ENCODE data around the gene AFG1L.
"Not testable (repeated sequence)": the region's sequence is repeated elsewhere in the genome, so short reads cannot be mapped to it uniquely, and the experiment has no call there.

AFG1L gene

GRCh38 chr6:108380876-108381275 lies 86.0 kb downstream of the AFG1L start:
- H3K4me3 ChIP-seq (ENCODE audit: low read depth in 1 of 2, low read length in 1 of 2) = no peak overlapping the region
- no peaks in the 10 kb centered on the region for H3K4me1 ChIP-seq (ENCODE audit: control insufficient read depth in 1 of 2, insufficient read depth in 1 of 2, low read depth in 1 of 2, low read length in 1 of 2)
- no peaks in the 10 kb centered on the region for H3K9me3 ChIP-seq
- no peaks in the 10 kb centered on the region for H3K36me3 ChIP-seq
- no peak for TF ChIP-seq CTCF (IDR thresholded peaks at IDR 0.05)
- no peak overlapping the region for H3K27ac ChIP-seq
- no peaks in the 10 kb centered on the region for H3K27me3 ChIP-seq

- H3K27ac ChIP-seq = no peak overlapping the region
- no peaks in the 10 kb centered on the region for H3K36me3 ChIP-seq
- H3K4me3 ChIP-seq (ENCODE audit: low read depth in 1 of 2, low read length in 1 of 2) = no peak overlapping the region
- no peaks in the 10 kb centered on the region for H3K4me1 ChIP-seq (ENCODE audit: control insufficient read depth in 1 of 2, insufficient read depth in 1 of 2, low read depth in 1 of 2, low read length in 1 of 2)
- no peaks in the 10 kb centered on the region for H3K27me3 ChIP-seq
- H3K9me3 ChIP-seq = no peaks in the 10 kb centered on the region
- no peak for TF ChIP-seq CTCF (IDR thresholded peaks at IDR 0.05)
These were observed 89.1 kb downstream of the AFG1L start for GRCh38 chr6:108383981-108384380.

GRCh38 chr6:108389190-108389589 lies 94.3 kb downstream of the AFG1L start:
- not testable (repeated sequence) for H3K27me3 ChIP-seq, H3K27ac ChIP-seq

GRCh38 chr6:108395297-108395696 lies 100.4 kb downstream of the AFG1L start:
- no peak for TF ChIP-seq CTCF (IDR thresholded peaks at IDR 0.05)
- H3K9me3 ChIP-seq = no peaks in the 10 kb centered on the region
- H3K4me1 ChIP-seq (ENCODE audit: control insufficient read depth in 1 of 2, insufficient read depth in 1 of 2, low read depth in 1 of 2, low read length in 1 of 2) = no peaks in the 10 kb centered on the region
- H3K36me3 ChIP-seq = no peaks in the 10 kb centered on the region
- H3K27ac ChIP-seq = no peak overlapping the region
- H3K4me3 ChIP-seq (ENCODE audit: low read depth in 1 of 2, low read length in 1 of 2) = no peak overlapping the region
- no peaks in the 10 kb centered on the region for H3K27me3 ChIP-seq

More at GRCh38 chr6:108389190-108389589, 94.3 kb downstream of the AFG1L start:
- H3K36me3 ChIP-seq; H3K4me3 ChIP-seq (ENCODE audit: low read depth in 1 of 2, low read length in 1 of 2); H3K9me3 ChIP-seq; H3K4me1 ChIP-seq (ENCODE audit: control insufficient read depth in 1 of 2, insufficient read depth in 1 of 2, low read depth in 1 of 2, low read length in 1 of 2): not testable (repeated sequence)

- no peak for TF ChIP-seq CTCF (IDR thresholded peaks at IDR 0.05)
- H3K27ac ChIP-seq = no peak overlapping the region
These were observed 108.4 kb downstream of the AFG1L start for GRCh38 chr6:108403236-108403635.

GRCh38 chr6:108406943-108407342 lies 112.1 kb downstream of the AFG1L start:
- H3K27ac ChIP-seq = no peak overlapping the region
- TF ChIP-seq CTCF (IDR thresholded peaks at IDR 0.05) = no peak
- H3K4me1 ChIP-seq (ENCODE audit: control insufficient read depth in 1 of 2, insufficient read depth in 1 of 2, low read depth in 1 of 2, low read length in 1 of 2) = no peaks in the 10 kb centered on the region
- no peaks in the 10 kb centered on the region for H3K36me3 ChIP-seq
- no peak overlapping the region for H3K4me3 ChIP-seq (ENCODE audit: low read depth in 1 of 2, low read length in 1 of 2)
- no peaks in the 10 kb centered on the region for H3K9me3 ChIP-seq
- H3K27me3 ChIP-seq = no peaks in the 10 kb centered on the region

More at GRCh38 chr6:108403236-108403635, 108.4 kb downstream of the AFG1L start:
- Histone ChIP-seq H3K27me3 (no peaks in the 10 kb centered on the region), H3K4me1 (ENCODE audit: control insufficient read depth in 1 of 2, insufficient read depth in 1 of 2, low read depth in 1 of 2, low read length in 1 of 2) (no peaks in the 10 kb centered on the region), H3K36me3 (no peaks in the 10 kb centered on the region), H3K9me3 (no peaks in the 10 kb centered on the region), H3K4me3 (ENCODE audit: low read depth in 1 of 2, low read length in 1 of 2) (no peak overlapping the region)
